NCI-H82 (cell line): ENCODE data around the gene EIPR1.
A peak's percentile ranks its signal among the peaks of the same experiment; 100 is the strongest.

ENCODE experiments used
- DNase-seq: peaks from one replicate; lab custom pipeline; 2025; lab: John Stamatoyannopoulos, UW

EIPR1 gene

DNA sequence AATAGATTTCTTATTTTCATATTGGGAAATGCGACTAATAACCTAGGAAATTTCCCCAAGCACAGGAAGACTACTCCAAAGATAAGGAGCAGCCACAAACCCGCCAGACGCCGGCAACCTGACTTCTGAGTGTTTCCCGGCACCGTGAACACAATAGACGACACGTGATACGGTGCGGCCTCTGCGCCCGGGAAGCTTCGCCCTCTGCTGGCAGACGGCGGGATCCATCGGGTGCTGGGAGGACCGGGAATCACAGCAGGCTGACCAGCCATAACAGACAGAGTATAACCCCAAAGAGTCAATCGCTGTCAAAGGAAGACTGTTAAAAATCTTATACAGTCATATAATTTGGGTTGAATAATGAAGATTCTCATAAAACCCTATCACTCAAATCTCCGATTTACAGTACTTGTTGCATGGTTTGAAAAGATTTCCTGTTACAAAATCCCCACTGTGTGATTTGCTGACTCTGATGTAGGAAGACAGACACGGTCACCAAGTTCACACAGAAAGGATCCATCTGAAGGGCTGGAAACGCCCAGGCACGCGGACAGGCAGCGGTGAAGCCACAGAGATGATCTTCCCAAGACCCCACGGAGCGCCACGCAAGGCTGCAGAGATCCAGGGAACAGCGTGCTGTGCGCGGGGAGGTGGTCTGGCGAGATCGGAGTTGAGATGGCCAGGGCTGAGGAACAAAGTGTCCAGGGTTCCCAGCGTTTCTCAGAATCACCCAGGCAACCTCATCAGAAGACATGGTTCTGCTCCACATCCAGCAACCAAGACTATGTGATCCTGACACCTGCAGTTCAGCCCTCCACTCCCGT lies 73.8 kb downstream of the EIPR1 start:
- DNase-seq: peak; percentile 92

- DNase-seq: peak; percentile 44
Observed at GRCh38 chr2:3302751-3303582, 74.7 kb downstream of the EIPR1 start.

- no peak for DNase-seq
Observed at GRCh38 chr2:3302421-3302750, 75.2 kb downstream of the EIPR1 start.

DNA sequence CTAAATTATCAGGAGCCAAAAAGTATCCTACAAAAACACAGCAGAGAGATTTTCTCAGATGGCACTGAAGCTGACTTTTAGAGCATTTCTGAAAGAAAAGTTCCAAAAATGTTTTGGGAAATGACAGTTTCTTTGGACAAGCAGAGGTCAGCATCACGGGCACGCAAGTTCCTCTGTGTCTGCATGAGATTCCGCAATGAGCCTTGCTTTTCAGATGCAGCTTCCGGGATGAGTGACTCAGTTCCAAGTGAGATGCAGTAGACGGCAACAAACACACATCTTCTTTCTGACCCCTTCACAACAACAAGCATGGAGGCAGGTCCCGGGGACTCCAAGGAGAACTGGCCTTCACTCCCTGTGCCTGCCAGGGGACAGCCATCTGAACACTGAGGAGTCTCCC lies 76.6 kb downstream of the EIPR1 start:
- DNase-seq: no peak

DNA sequence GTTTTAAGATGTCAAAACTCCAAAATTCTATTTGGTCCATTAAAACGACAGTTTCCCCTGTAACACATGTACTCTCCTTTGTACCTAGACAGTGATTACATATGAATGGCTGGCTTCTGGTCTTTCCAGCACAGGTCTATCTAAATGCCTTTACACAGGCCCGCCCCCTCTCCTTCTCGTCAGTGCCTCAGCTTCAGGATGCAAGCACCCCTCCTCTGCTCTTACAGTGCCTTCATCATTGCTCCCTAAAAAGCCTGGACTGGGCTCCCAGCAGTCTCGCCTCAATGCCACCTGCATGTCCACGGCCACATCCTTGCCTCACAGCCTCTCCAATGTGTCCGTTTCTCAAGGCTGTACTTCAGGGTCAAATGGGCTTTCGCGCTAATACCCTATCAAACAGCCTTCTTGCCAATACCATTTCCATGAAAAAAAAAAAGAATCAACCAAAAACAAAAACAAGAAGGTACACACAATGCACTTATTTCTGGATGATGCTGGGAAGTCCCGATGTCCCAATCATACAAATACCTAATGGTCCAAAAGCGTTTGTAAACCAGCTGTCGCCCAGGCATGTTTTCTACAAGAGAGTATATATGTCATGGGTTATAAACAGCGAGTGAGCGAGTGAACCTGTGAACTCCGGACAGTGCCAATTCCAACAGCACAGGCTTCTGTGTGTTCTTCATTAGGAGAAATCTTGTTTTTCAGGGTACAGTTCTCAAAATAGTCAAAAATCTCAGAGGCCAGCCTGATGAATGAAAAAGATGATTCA lies 77.2 kb downstream of the EIPR1 start:
- no peak for DNase-seq

DNA sequence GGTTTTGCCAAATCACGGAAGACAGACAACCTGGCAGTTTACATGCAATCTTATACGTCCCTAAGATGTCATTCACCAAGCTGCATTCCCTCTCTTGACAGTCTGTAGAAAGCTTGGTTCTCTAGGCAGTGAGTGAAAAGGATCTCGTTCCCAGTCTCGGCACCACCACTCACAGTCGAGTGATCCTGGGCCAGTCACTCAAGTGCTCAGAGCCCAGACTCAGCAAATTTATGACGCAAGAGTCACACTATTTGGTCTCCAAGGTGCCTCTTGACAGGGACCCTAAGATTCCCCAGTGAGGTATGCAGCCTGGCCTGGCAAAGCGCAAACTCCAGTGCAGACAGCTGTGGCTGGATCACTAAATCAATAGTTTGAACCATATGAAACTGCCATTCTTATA lies 77.9 kb downstream of the EIPR1 start:
- no peak for DNase-seq

GRCh38 chr2:3299130-3299529 lies 78.5 kb downstream of the EIPR1 start:
- DNase-seq: no peak

GRCh38 chr2:3298191-3298590 lies 79.4 kb downstream of the EIPR1 start:
- no peak for DNase-seq

GRCh38 chr2:3297523-3297922 lies 80.1 kb downstream of the EIPR1 start:
- DNase-seq: no peak

- no peak for DNase-seq
Observed at GRCh38 chr2:3296182-3296972, 81.2 kb downstream of the EIPR1 start.

GRCh38 chr2:3294493-3294892 lies 83.1 kb downstream of the EIPR1 start:
- DNase-seq: no peak

DNA sequence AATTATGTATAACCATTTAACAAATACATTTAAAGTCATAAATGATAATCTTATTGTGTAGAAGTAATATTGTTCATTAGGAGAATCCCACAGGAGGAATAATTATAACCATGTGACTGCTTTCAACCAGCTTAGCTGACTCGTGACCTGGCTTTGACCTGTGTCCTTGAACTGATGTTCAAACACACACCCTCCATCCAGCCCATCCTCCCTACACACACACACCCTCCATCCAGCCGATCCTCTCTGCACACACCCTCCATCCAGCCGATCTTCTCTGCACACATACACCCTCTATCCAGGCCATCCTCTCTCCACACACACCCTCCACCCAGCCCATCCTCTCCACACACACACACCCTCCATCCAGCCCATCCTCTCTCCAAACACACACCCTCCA lies 83.5 kb downstream of the EIPR1 start:
- peak; percentile 26 for DNase-seq

DNA sequence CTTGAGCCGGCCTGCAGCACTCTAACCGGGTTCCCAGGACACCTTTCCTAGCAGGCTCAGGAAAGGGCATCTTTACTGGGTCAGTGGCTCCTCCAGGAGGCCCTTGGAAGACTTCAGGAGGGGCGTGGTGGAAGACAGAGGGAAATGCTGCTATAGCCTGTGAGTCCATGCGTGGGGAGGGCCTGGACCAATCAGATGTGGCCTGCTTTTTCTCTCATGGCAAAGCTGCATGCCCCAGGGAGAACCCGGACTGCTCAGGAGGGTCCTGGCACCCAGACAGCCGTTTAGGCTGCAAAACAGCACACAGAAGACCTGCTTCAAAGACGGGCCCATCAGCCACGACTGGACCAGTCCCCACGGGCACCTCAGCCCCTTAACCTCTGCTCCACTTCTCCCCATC lies 84.4 kb downstream of the EIPR1 start:
- DNase-seq: no peak

GRCh38 chr2:3292416-3292815 lies 85.2 kb downstream of the EIPR1 start:
- DNase-seq: no peak

- no peak for DNase-seq
Observed at GRCh38 chr2:3291750-3292149, 85.9 kb downstream of the EIPR1 start.

DNA sequence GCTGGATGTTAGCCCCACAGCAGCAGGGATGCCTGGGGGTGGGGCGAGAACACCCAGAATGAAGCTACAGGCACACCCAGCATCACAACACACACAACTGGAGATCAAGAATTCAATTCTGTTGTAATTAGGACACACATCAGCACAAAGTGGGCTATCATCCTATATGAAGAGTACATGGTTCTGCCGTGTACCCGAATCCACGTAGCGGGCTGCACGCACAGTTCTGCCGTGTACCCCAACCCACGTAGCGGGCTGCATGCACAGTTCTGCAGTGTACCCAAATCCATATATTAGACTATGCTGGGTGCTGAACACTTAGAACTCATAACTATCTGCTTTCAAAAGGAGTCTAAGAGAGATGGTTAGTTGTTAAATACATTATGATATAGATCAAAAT lies 86.5 kb downstream of the EIPR1 start:
- no peak for DNase-seq

GRCh38 chr2:3290655-3291054 lies 87.0 kb downstream of the EIPR1 start:
- no peak for DNase-seq

- DNase-seq: no peak
Observed at GRCh38 chr2:3289971-3290370, 87.6 kb downstream of the EIPR1 start.

DNA sequence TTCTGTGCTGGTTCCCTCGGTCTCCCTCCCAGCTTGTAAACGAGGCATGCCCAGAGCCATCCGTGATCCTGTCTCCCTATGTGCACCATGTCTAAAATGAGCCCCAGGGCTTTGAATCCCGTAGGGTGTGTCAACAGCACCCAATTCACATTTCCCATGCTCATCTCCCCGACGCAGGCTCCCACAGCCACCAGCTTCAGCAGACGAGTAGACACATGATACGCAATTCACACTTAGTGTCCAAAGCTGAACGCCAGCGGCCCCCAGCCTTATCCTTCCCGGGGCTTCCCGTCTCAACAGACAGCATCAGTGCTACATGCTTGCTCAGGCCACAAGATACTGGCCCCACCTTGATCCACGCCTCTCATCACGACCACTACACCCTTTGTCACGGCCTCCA lies 88.1 kb downstream of the EIPR1 start:
- no peak for DNase-seq

GRCh38 chr2:3289171-3289515 lies 88.5 kb downstream of the EIPR1 start:
- no peak for DNase-seq

DNA sequence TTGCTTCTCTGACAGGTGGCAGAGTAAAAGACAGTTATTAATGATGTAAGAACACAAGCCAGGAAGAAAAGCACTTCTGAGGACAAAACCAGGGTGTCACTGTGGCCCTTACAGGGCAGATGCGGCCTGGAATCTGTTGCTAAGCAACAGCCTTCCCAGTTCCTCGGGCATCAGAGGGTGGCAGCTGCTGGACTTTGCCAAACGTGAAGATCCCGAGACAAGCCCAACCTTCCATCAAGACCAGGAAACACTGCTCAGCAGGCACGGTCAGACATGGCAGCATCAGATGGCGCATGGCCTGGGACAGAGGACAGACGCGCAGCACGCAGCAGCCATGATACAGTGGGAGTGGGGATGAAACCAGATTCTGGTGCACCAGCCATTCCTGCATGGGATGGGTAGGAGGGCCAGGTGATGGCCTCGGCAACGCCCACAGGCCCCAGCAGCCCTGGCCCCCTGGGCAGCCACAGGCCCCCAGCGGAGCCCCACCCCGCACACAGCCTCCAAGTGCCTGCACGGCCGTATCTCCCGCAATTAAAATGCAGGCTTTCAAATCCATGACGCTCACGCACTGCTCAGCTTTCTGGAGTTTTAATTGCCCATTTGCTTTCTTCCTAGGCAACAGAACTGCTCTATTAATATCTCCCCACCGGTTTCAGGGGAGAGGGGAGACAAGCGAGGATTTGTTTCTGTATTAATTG lies 89.0 kb downstream of the EIPR1 start:
- no peak for DNase-seq
